OCI-LY3 (cell line): ENCODE measurements around the gene FAM163B.

Experiments
- EZH2phosphoT487 ChIP-seq: fragments of 200-600 bp; shearing (Covaris generic); IDR thresholded peaks from 2 replicates; pipeline ENCODE4 v1.6.1; 2018; ENCODE audit warnings: antibody characterized with exemption, mixed run types, low read depth
- TF ChIP-seq, protein P1 (sequence below): fragments of 200-600, 300-600 bp; sonication (generic); IDR thresholded peaks from 2 replicates; pipeline ENCODE4 v1.5.1; 2014; ENCODE audit warnings: antibody characterized with exemption, low read length, low read depth

DNA sequence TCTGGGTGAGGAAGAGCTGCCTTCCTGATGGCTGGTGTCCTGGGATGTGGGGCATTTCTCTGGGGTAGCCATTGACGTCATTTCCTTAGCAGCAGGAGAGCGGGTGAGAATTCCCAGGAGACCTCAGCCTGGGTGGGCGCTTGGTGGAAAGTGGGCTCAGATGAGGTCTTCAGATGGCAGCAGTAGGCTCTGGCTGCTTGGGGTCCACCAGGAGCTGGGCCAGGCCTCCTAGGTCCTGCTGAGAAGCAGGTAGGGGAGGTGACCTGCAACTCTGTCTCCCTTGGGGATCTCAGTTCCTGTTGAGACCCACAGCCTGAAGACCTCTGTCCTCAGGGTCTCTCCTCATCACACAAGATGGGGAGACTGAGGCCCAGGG is 31.5 kb downstream of the FAM163B start:
- TF ChIP-seq, protein P1, sequence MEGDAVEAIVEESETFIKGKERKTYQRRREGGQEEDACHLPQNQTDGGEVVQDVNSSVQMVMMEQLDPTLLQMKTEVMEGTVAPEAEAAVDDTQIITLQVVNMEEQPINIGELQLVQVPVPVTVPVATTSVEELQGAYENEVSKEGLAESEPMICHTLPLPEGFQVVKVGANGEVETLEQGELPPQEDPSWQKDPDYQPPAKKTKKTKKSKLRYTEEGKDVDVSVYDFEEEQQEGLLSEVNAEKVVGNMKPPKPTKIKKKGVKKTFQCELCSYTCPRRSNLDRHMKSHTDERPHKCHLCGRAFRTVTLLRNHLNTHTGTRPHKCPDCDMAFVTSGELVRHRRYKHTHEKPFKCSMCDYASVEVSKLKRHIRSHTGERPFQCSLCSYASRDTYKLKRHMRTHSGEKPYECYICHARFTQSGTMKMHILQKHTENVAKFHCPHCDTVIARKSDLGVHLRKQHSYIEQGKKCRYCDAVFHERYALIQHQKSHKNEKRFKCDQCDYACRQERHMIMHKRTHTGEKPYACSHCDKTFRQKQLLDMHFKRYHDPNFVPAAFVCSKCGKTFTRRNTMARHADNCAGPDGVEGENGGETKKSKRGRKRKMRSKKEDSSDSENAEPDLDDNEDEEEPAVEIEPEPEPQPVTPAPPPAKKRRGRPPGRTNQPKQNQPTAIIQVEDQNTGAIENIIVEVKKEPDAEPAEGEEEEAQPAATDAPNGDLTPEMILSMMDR = no peak
- TF ChIP-seq EZH2phosphoT487 = no peak
